Activated CD4-positive, alpha-beta memory T cell treated with anti-CD3 and anti-CD28 coated beads, Interleukin-2, amount 10 ng/mL, durations not matched to agents 7 days and 5 days (primary cell): ENCODE measurements around the gene ATG3. TPM values are rescaled to one million over a fixed set of nuclear protein-coding genes. Genes with fewer than 3 reads are reported as not detected.
A peak's percentile ranks its signal among the peaks of the same experiment; 100 is the strongest.
"Not testable (repeated sequence)": the region's sequence is repeated elsewhere in the genome, so short reads cannot be mapped to it uniquely, and the experiment has no call there.

Experiments
- CTCF ChIA-PET: fragments of 350-600 bp; sonication (Branson Sonifier 250); formaldehyde crosslinking; loops from one replicate; lab custom pipeline; 2021; ENCODE audit warnings: antibody characterized with exemption, inconsistent platforms; lab: Charles Lee
- POLR2A ChIA-PET: fragments of 350-600 bp; sonication (Branson Sonifier 250); formaldehyde crosslinking; loops from one replicate; lab custom pipeline; 2021; ENCODE audit warnings: antibody characterized with exemption; lab: Charles Lee
- DNase-seq: peaks from one replicate; pipeline ENCODE4 v3.0.0-alpha.2; 2020
- H3K27ac Mint-ChIP-seq: one replicate; pipeline ENCODE4 v1.8.0; 2021; ENCODE audit warnings: mild to moderate bottlenecking, mixed read lengths
- H3K27me3 Mint-ChIP-seq: one replicate; pipeline ENCODE4 v1.8.0; 2021; ENCODE audit warnings: mixed read lengths
- H3K36me3 Mint-ChIP-seq: one replicate; pipeline ENCODE4 v1.8.0; 2021; ENCODE audit warnings: low read depth, mixed read lengths
- H3K4me1 Mint-ChIP-seq: one replicate; pipeline ENCODE4 v1.8.0; 2021; ENCODE audit warnings: mixed read lengths
- H3K4me3 Mint-ChIP-seq: one replicate; pipeline ENCODE4 v1.8.0; 2021; ENCODE audit warnings: mild to moderate bottlenecking, mixed read lengths
- H3K9me3 Mint-ChIP-seq: one replicate; pipeline ENCODE4 v1.8.0; 2021; ENCODE audit warnings: mixed read lengths
- total RNA-seq, 2 experiments: library from RNA; stranded (reverse); gene quantifications; one replicate each; pipeline ENCODE4 v1.2.3, GENCODE V29; 2021

Gene ATG3
- total RNA-seq, 2 experiments from 2014 or later: 74.8 to 75.3 TPM

DNA sequence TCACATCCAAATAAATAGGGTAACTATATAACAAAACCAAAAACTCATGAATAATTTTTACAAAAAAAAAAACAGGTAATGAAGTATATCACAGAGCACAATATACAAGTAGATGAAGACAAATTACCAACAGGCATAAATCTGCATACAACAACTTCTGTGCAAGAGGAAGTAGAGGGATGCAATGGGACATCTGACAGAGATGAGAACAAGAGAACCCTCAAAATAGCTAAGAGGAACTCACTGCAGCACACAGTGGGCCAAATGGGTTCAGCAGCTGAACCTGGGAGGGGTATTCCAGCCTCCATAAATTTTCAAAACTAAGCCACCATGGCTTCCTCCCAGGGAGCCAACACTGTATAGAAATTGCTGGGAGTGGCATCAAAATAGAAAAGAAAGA lies 52.9 kb downstream of the ATG3 start:
- POLR2A ChIA-PET: no interaction called here
- Mint-ChIP-seq H3K36me3 (peaks cover 11% of the 10 kb centered on the region), H3K4me3 (no peak overlapping the region), H3K27ac (no peak overlapping the region), H3K4me1 (peaks cover 12% of the 10 kb centered on the region), H3K9me3 (peaks cover 15% of the 10 kb centered on the region), H3K27me3 (no peaks in the 10 kb centered on the region)
- DNase-seq: no peak
- CTCF ChIA-PET: interaction anchor here (1.3 kb wide), 1 partner anchor 8 kb away, joined by 3 read pairs; no protein-coding TSS in a partner anchor

DNA sequence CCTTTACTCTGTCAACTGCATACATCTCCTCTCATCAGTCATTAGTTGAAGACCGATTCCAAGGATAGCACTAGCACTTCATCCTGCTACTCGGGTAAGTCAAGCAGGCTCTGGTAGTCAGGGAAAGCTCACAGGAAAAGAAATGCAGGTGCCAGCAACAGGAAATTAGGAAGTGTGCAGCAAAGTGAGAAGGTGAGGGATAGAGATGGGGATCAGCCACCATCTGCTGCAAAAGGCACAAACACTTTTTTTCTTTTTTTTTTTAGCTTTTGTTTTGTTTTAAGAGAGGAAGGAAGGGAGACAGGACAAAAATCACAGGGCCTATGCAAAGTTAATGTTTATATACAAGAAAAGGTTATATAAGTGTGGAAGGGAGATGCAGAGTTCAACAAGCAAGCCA lies 53.5 kb downstream of the ATG3 start:
- H3K27ac Mint-ChIP-seq: no peak overlapping the region
- DNase-seq: no peak
- H3K4me1 Mint-ChIP-seq: peaks cover 10% of the 10 kb centered on the region

DNA sequence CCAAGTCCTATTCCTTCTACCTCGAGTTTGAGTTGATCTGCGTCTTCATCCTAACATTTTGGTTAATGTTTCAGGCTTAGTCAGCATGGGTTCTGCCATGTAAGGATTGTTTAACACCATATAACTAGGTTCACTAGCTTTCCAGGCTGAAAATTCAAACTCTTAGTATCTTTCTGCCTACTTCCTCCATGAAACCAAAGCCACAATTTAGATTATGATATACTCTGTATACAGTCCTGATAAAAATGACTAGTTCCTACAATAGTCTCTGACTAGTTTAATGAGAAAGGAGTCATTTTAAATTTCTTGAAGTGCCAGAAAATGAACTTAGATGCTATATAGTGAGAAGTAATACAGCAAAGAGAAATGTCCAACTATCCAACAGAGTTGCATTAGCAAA lies 55.9 kb downstream of the ATG3 start:
- Mint-ChIP-seq H3K27me3 (no peaks in the 10 kb centered on the region), H3K4me1 (peaks cover 11% of the 10 kb centered on the region), H3K9me3 (peaks cover 8% of the 10 kb centered on the region), H3K4me3 (no peak overlapping the region), H3K36me3 (no peaks in the 10 kb centered on the region), H3K27ac (no peak overlapping the region)
- CTCF ChIA-PET: no interaction called here
- DNase-seq: no peak
- POLR2A ChIA-PET: no interaction called here

More for the DNA sequence above, 53.5 kb downstream of the ATG3 start:
- Mint-ChIP-seq H3K9me3 (peaks cover 15% of the 10 kb centered on the region), H3K4me3 (no peak overlapping the region), H3K36me3 (peaks cover 9% of the 10 kb centered on the region), H3K27me3 (no peaks in the 10 kb centered on the region)
- CTCF ChIA-PET: no interaction called here
- POLR2A ChIA-PET: no interaction called here

DNA sequence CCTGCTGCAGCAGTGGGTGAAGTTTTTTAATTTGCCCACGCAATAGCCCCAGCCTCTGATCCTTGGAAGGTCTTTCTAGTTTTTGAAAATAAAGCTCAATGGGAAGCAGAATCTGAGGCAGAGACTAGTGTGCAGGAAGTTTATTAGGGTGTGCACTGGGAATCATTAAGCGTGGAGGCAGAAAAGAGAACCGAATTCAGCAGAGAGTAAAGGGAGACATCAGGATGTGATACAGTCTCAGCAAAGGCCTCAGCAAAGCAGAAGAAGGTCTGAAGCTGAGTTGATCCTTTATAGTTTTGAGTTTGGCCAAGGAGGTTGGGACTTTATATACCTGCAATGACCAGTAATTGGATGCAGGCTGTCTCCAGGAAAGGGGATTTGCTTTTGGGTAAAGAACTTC lies 57.6 kb downstream of the ATG3 start:
- Mint-ChIP-seq H3K27me3 (no peaks in the 10 kb centered on the region), H3K4me3 (no peak overlapping the region), H3K9me3 (peaks cover 8% of the 10 kb centered on the region), H3K4me1 (peaks cover 26% of the 10 kb centered on the region), H3K27ac (no peak overlapping the region), H3K36me3 (peaks cover under 1% of the 10 kb centered on the region)
- DNase-seq: no peak
- ChIA-PET POLR2A (no interaction called here), CTCF (interaction anchor here (1.2 to 1.5 kb wide), 2 partner anchors 15 to 211 kb away, joined by 4 to 5 read pairs; no protein-coding TSS in a partner anchor)

DNA sequence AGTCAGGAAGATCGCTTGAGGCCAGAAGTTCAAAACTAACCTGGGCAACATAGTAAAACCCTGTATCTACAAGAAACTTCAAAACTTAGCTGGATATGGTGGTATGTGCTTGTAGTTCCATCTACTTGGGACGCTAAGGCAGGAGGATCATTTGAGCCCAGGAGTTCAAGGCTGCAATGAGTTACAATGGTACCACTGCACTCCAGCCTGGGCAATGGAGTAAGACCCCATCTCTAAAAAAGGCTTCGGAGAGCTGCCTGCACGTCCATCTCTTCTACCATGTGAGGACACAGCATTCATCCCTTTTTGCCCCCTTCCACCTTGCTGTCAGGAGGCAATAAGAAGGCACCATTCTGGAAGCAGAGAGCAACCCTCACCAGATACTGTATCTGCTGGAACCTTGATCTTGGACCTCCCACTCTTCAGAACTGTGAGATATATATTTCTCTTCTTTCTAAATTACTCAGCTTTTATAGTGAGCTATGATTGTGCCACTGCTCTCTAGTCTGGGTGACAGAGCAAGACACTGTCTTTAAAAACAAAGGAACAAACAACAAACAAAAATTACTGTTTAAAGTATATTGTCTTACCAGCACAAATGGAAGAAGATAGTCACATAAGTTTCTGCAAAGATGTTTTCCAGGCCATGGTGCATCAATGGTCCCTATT lies 58.3 kb downstream of the ATG3 start:
- no peak for DNase-seq
- Mint-ChIP-seq H3K36me3 (peaks cover 3% of the 10 kb centered on the region), H3K9me3 (peaks cover 2% of the 10 kb centered on the region), H3K4me3 (no peak overlapping the region), H3K27me3 (no peaks in the 10 kb centered on the region), H3K27ac (no peak overlapping the region), H3K4me1 (peaks cover 28% of the 10 kb centered on the region)
- CTCF ChIA-PET: interaction anchor here (1.2 kb wide), 1 partner anchor 15 kb away, joined by 4 read pairs; no protein-coding TSS in a partner anchor
- POLR2A ChIA-PET: no interaction called here

DNA sequence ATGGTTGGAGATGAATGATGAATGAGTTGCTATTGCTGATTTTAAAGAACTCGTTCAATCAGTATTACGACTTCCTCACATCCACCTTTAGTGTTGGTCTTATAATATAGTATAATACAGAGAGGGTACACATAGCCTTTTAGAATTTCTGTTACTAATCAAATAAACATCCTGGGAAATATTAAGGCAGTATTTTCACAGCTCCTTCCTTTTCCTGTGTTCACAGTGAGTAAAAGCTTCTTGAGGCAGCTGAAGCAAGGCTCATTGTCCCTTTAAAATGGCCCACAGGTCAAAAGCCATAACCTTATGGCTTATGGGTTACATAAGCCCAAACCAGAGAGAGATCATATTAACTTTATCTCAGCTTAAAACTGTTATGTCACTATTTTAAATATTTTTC lies 61.1 kb downstream of the ATG3 start:
- H3K4me1 Mint-ChIP-seq: peaks cover 38% of the 10 kb centered on the region
- peaks cover 2% of the 10 kb centered on the region for H3K9me3 Mint-ChIP-seq
- H3K27ac Mint-ChIP-seq: no peak overlapping the region
- ChIA-PET CTCF (interaction anchor here (1.1 to 3.4 kb wide), 8 partner anchors 9 to 166 kb away, joined by 3 to 17 read pairs (median 6); partner anchors contain the start of gene CD200), POLR2A (interaction anchor here (3.3 to 3.8 kb wide), 2 partner anchors 14 to 61 kb away, joined by 20 to 25 read pairs; partner anchors contain the start of genes ATG3 and SLC35A5)
- H3K36me3 Mint-ChIP-seq: peaks cover 25% of the 10 kb centered on the region
- no peak overlapping the region for H3K4me3 Mint-ChIP-seq
- no peaks in the 10 kb centered on the region for H3K27me3 Mint-ChIP-seq
- DNase-seq: no peak

DNA sequence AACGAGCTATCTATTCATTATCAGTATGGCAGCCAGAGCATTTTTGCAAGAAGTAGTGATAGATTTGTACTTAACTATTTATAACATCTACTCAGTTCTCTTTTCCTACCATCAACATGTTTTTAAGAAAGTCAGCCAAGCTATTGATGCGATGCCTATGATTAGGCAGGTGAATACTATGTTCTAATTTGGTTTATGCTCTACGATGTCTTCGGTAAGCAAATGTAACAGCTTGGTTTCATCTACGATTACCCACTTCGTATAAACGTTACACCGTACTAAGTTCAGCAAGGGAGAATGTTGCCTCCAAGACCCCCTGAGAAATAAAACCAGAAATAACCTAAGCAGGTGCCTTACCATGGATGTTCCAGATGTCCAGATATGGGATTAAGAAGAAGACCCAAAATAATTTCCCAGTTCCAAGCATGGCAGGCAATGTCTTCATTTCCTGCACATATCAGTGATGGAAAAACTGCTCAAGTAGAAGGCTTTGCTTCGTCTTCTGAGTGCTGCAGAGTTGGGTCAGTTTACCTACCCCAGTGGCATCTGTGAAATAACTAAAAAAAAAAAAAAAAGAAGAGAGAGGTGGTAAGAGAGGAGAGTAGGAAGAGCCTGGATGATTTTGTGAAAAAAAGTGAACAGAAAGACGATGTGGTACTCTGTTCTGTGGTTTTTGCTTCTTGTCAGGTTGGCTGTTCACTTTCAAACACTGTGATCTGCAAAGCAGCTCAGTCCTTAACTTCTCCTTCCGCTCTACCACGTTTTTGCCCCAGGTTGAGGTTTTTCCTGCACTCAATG lies 62.6 kb downstream of the ATG3 start, which contains the start of gene BTLA:
Gene BTLA (minus strand): TSS at position 559 of the 798 bp plus-strand sequence. CDS start 114 bp downstream, at position 445.
- POLR2A ChIA-PET: interaction anchor here (1.3 to 4.9 kb wide), 11 partner anchors 8 to 195 kb away, joined by 4 to 35 read pairs (median 6); partner anchors contain the start of genes ATG3, CD200 and SLC35A5
- peak; percentile 39 for DNase-seq
- Mint-ChIP-seq H3K27me3 (no peaks in the 10 kb centered on the region), H3K9me3 (peaks cover 7% of the 10 kb centered on the region), H3K27ac (peak within 1 kb of the TSS; percentile 92), H3K4me1 (peaks cover 48% of the 10 kb centered on the region), H3K36me3 (peaks cover 37% of the 10 kb centered on the region), H3K4me3 (peak within 1 kb of the TSS; percentile 99)
- CTCF ChIA-PET: interaction anchor here (0.5 to 3.4 kb wide), 13 partner anchors 8 to 387 kb away, joined by 3 to 17 read pairs (median 3); partner anchors contain the start of gene CD200

DNA sequence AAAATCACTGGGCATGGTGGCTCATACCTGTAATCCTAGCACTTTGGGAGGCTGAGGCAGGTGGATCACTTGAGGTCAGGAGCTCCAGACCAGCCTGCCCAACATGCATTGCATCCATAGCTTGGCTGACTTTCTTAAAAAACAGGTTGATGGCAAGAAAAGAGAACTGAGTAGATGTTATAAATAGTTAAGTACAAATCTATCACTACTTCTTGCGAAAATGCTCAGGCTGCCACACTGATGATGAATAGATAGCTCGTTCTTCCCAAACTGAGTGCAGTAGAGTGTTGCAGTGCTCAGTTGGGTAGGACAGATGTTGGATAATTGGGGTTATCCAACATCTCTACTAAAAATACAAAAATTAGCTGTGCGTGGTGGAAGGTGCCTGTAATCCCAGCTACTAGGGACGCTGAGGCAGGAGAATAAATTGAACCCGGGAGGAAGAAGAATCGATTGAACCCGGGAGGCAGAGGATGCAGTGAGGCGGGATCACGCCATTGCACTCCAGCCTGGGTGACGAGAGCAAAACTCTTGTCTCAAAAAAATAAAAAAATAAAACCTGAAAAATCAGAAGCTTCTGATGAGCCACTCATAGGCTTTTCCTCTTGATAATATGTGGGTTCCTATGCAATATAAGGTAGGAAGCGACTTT lies 63.7 kb downstream of the ATG3 start:
- peak overlapping the region; percentile 99 for H3K4me3 Mint-ChIP-seq
- no peaks in the 10 kb centered on the region for H3K27me3 Mint-ChIP-seq
- peak overlapping the region; percentile 92 for H3K27ac Mint-ChIP-seq
- CTCF ChIA-PET: interaction anchor here (0.8 to 3.4 kb wide), 9 partner anchors 14 to 367 kb away, joined by 3 to 17 read pairs (median 3); partner anchors contain the start of genes CD200 and SLC9C1
- peaks cover 44% of the 10 kb centered on the region for H3K36me3 Mint-ChIP-seq
- DNase-seq: no peak
- peaks cover 59% of the 10 kb centered on the region for H3K4me1 Mint-ChIP-seq
- peaks cover 9% of the 10 kb centered on the region for H3K9me3 Mint-ChIP-seq
- POLR2A ChIA-PET: interaction anchor here (0.6 to 4.9 kb wide), 9 partner anchors 9 to 165 kb away, joined by 3 to 35 read pairs (median 16); partner anchors contain the start of genes ATG3, CD200 and SLC35A5

DNA sequence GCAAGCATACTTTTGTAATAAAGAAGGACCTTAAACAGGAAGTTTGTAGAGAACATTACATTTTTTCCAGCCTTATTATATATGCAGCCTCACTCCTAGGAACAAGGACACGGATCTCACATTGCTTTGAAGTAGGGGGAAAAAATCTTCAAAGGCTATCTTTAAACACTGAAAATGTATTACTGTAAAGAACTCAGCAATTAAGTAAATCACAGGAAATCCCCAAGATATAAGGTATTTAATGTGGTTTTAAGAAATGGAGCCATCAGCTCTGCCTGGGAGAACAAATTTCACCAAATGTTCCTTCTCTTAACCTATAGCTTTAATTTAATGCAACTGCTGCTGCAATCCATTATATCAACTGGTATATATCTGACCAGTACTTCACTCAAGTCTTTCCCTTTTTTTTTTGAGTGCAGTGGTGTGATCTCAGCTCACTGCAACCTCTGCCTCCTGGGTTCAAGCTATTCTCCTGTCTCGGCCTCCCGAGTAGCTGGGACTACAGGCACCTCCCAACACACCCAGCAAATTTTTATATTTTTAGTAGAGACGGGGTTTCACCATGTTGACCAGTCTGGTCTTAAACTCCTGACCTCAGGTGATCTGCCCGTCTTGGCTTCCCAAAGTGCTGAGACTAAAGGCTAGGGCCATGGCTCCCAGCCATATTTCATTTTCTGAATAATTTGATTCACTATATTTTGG lies 65.2 kb downstream of the ATG3 start:
- Mint-ChIP-seq H3K4me1 (peaks cover 74% of the 10 kb centered on the region), H3K27me3 (no peaks in the 10 kb centered on the region), H3K27ac (peak overlapping the region; percentile 56), H3K4me3 (peak overlapping the region; percentile 79), H3K9me3 (peaks cover 7% of the 10 kb centered on the region), H3K36me3 (peaks cover 55% of the 10 kb centered on the region)
- no peak for DNase-seq
- CTCF ChIA-PET: interaction anchor here (0.8 to 3.2 kb wide), 5 partner anchors 13 to 203 kb away, joined by 3 to 15 read pairs (median 3); partner anchors contain the start of gene SLC9C1
- POLR2A ChIA-PET: interaction anchor here (0.8 to 4.9 kb wide), 6 partner anchors 9 to 163 kb away, joined by 3 to 35 read pairs (median 9); partner anchors contain the start of genes ATG3, CD200 and SLC35A5

DNA sequence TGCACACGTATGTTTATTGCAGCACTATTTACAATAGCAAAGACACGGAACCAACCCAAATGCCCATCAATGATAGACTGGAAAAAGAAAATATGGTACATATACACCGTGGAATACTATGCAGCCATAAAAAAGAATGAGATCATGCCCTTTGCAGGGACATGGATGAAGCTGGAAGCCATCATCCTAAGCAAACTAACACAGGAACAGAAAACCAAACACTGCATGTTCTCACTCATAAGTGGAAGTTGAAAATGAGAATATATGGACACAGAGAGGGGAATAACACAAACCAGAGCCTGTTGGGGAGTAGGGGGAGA lies 67.4 kb downstream of the ATG3 start:
- Mint-ChIP-seq H3K36me3 (peaks cover 71% of the 10 kb centered on the region), H3K4me1 (peaks cover 81% of the 10 kb centered on the region), H3K27ac (peak overlapping the region; percentile 19)
- H3K4me3 Mint-ChIP-seq, CTCF ChIA-PET, H3K27me3 Mint-ChIP-seq, H3K9me3 Mint-ChIP-seq, DNase-seq: not testable (repeated sequence)
- POLR2A ChIA-PET: interaction anchor here (0.6 kb wide), 1 partner anchor 67 kb away, joined by 3 read pairs; the partner anchor contains the start of genes ATG3 and SLC35A5

DNA sequence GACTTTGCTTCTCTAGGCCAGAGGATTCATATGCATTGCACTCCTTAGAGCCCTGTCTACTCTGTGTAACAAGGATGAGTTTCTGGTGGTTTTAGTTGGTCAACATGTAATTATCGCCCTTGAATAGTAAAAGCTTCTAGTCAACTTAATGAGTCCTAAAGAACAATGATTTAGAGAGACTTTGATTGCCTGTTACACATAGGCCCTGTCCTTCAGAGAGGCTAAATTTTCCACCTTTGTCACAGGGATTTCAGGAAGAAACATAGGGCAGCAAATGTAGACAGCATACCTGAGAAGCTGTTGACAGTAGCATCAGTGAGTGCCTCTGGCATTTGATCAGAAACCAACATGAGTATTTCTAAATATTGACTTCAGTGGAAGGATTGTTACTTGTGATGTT lies 69.6 kb downstream of the ATG3 start:
- no peak for DNase-seq
- Mint-ChIP-seq H3K27me3 (no peaks in the 10 kb centered on the region), H3K36me3 (peaks cover 76% of the 10 kb centered on the region), H3K4me1 (peaks cover 81% of the 10 kb centered on the region), H3K9me3 (peaks cover 7% of the 10 kb centered on the region), H3K27ac (no peak overlapping the region), H3K4me3 (no peak overlapping the region)
- CTCF ChIA-PET: interaction anchor here (1.1 to 1.5 kb wide), 3 partner anchors 8 to 381 kb away, joined by 3 to 7 read pairs (median 3); partner anchors contain the start of gene BTLA
- POLR2A ChIA-PET: interaction anchor here (1.4 to 2.1 kb wide), 4 partner anchors 16 to 159 kb away, joined by 3 to 10 read pairs (median 4); partner anchors contain the start of genes ATG3 and SLC35A5
